ENCODE results near the gene EML6. TPM values are rescaled to one million over a fixed set of nuclear protein-coding genes. Genes with fewer than 3 reads are reported as not detected.

The EML6 gene
- total RNA-seq, 1 donor from 2014 or later = 0.90 TPM

- H3K27ac Mint-ChIP-seq (ENCODE audit: unreplicated experiment) = no peak overlapping the region
- no peaks in the 10 kb centered on the region for H3K36me3 Mint-ChIP-seq (ENCODE audit: low read depth, unreplicated experiment)
- H3K4me3 Mint-ChIP-seq (ENCODE audit: unreplicated experiment) = no peak overlapping the region
- no peak for DNase-seq (ENCODE audit: low spot score)
- H3K9me3 Mint-ChIP-seq (ENCODE audit: unreplicated experiment) = no peaks in the 10 kb centered on the region
- no peaks in the 10 kb centered on the region for H3K4me1 Mint-ChIP-seq (ENCODE audit: unreplicated experiment)
- TF ChIP-seq, protein P1, sequence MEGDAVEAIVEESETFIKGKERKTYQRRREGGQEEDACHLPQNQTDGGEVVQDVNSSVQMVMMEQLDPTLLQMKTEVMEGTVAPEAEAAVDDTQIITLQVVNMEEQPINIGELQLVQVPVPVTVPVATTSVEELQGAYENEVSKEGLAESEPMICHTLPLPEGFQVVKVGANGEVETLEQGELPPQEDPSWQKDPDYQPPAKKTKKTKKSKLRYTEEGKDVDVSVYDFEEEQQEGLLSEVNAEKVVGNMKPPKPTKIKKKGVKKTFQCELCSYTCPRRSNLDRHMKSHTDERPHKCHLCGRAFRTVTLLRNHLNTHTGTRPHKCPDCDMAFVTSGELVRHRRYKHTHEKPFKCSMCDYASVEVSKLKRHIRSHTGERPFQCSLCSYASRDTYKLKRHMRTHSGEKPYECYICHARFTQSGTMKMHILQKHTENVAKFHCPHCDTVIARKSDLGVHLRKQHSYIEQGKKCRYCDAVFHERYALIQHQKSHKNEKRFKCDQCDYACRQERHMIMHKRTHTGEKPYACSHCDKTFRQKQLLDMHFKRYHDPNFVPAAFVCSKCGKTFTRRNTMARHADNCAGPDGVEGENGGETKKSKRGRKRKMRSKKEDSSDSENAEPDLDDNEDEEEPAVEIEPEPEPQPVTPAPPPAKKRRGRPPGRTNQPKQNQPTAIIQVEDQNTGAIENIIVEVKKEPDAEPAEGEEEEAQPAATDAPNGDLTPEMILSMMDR (IDR thresholded peaks at IDR 0.05; ENCODE audit: unreplicated experiment) = no peak
- H3K27me3 Mint-ChIP-seq (ENCODE audit: unreplicated experiment) = no peaks in the 10 kb centered on the region
Measured at GRCh38 chr2:54879032-54879431, 155.6 kb downstream of the EML6 start.

GRCh38 chr2:54879598-54880332 lies 156.3 kb downstream of the EML6 start:
- H3K9me3 Mint-ChIP-seq (ENCODE audit: unreplicated experiment) = no peaks in the 10 kb centered on the region
- no peak for DNase-seq (ENCODE audit: low spot score)
- no peaks in the 10 kb centered on the region for H3K36me3 Mint-ChIP-seq (ENCODE audit: low read depth, unreplicated experiment)
- no peak overlapping the region for H3K4me3 Mint-ChIP-seq (ENCODE audit: unreplicated experiment)
- TF ChIP-seq, protein P1 (IDR thresholded peaks at IDR 0.05; ENCODE audit: unreplicated experiment) = no peak
- no peaks in the 10 kb centered on the region for H3K4me1 Mint-ChIP-seq (ENCODE audit: unreplicated experiment)
- no peak overlapping the region for H3K27ac Mint-ChIP-seq (ENCODE audit: unreplicated experiment)
- no peaks in the 10 kb centered on the region for H3K27me3 Mint-ChIP-seq (ENCODE audit: unreplicated experiment)

DNA sequence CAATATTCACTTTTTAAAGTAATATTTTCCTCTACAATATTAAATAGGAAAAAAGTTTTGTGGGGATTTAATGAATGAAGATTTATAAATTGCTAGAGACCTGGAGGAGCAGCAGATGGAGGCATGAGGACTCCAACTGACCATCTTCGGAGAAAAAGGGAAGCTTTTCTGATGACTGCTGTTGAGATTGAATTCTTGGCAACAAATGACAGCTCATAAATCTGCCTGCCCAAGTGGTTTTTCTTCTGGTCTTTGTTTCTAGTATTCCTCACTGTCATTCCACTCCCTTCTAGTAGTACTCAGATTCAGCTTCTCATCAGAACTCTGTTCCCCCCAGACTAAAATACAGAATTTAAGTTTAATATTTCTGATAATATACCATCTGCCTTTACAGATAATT lies 157.0 kb downstream of the EML6 start:
- TF ChIP-seq, protein P1 (IDR thresholded peaks at IDR 0.05; ENCODE audit: unreplicated experiment) = no peak
- Mint-ChIP-seq H3K27me3 (ENCODE audit: unreplicated experiment) (no peaks in the 10 kb centered on the region), H3K4me3 (ENCODE audit: unreplicated experiment) (no peak overlapping the region), H3K36me3 (ENCODE audit: low read depth, unreplicated experiment) (no peaks in the 10 kb centered on the region), H3K4me1 (ENCODE audit: unreplicated experiment) (no peaks in the 10 kb centered on the region), H3K9me3 (ENCODE audit: unreplicated experiment) (no peaks in the 10 kb centered on the region), H3K27ac (ENCODE audit: unreplicated experiment) (no peak overlapping the region)
- no peak for DNase-seq (ENCODE audit: low spot score)

DNA sequence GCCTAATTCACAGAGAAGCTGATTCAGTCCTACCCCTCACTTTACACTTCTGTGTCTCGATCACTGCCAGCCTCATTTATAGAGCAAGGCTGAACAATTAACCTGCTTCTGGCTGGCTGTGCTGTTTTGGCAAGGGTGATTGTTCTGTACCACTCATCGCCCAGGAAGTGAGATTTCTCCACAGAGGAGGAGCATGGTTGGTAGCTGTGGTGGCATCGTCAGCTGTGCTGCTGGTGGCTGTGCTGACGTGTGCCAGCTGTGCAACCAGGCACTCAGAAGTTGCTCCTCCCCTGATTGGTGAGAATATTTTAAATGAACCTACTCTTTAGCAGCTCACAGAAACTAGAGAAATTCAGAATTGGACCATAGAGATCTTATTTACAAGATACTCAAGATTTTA lies 158.3 kb downstream of the EML6 start:
- Mint-ChIP-seq H3K4me3 (ENCODE audit: unreplicated experiment) (no peak overlapping the region), H3K27me3 (ENCODE audit: unreplicated experiment) (no peaks in the 10 kb centered on the region), H3K36me3 (ENCODE audit: low read depth, unreplicated experiment) (no peaks in the 10 kb centered on the region), H3K9me3 (ENCODE audit: unreplicated experiment) (no peaks in the 10 kb centered on the region), H3K4me1 (ENCODE audit: unreplicated experiment) (no peaks in the 10 kb centered on the region), H3K27ac (ENCODE audit: unreplicated experiment) (no peak overlapping the region)
- TF ChIP-seq, protein P1 (IDR thresholded peaks at IDR 0.05; ENCODE audit: unreplicated experiment) = no peak
- DNase-seq (ENCODE audit: low spot score) = no peak

DNA sequence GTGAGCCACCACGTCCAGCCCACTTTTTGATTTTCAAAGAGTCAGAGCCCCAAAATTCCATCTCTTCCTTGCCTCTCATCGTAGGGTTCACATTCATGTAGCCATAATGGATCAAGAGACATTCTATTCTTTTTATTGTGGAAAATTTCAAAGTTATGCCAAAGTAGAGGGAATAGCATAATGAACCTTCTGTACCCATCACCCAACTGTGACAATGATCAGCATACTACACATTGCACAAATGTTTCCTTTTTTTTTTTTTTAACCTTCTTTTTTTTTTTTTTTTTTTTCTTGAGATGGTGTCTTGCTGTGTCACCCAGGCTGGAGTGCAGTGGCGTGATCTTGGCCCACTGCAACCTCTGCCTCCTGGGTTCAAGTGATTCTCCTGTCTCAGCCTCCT lies 162.4 kb downstream of the EML6 start:
- no peaks in the 10 kb centered on the region for H3K9me3 Mint-ChIP-seq (ENCODE audit: unreplicated experiment)
- TF ChIP-seq, protein P1 (IDR thresholded peaks at IDR 0.05; ENCODE audit: unreplicated experiment) = no peak
- DNase-seq (ENCODE audit: low spot score) = no peak
- H3K36me3 Mint-ChIP-seq (ENCODE audit: low read depth, unreplicated experiment) = no peaks in the 10 kb centered on the region
- no peaks in the 10 kb centered on the region for H3K4me1 Mint-ChIP-seq (ENCODE audit: unreplicated experiment)
- no peak overlapping the region for H3K27ac Mint-ChIP-seq (ENCODE audit: unreplicated experiment)
- no peak overlapping the region for H3K4me3 Mint-ChIP-seq (ENCODE audit: unreplicated experiment)
- H3K27me3 Mint-ChIP-seq (ENCODE audit: unreplicated experiment) = no peaks in the 10 kb centered on the region
